K562 (cell line): Measurements from ENCODE around the gene CCDC148. TPM values are rescaled to one million over a fixed set of nuclear protein-coding genes. Genes with fewer than 3 reads are reported as not detected.
A peak's percentile ranks its signal among the peaks of the same experiment; 100 is the strongest.

Experiments used
- BDP1 ChIP-seq: IDR thresholded peaks from 3 replicates; pipeline ENCODE4 v1.6.1; 2011; ENCODE audit not compliant: insufficient read length, insufficient read depth
- DACH1 ChIP-seq: fragments of 450-650 bp; IDR thresholded peaks from 2 replicates; pipeline ENCODE4 v1.6.1; 2018; ENCODE audit not compliant: partially characterized antibody
- DMBX1 ChIP-seq: fragments of 250-450 bp; sonication (Bioruptor Pico); IDR thresholded peaks from 2 replicates; pipeline ENCODE4 v1.8.0; 2022; ENCODE audit warnings: inconsistent platforms, mild to moderate bottlenecking, moderate library complexity, borderline replicate concordance
- DPF2 ChIP-seq: fragments of 450-650 bp; IDR thresholded peaks from 2 replicates; pipeline ENCODE4 v1.6.1; 2016
- ETV1 ChIP-seq: fragments of 450-650 bp; conservative IDR thresholded peaks from 2 replicates; pipeline ENCODE4 v1.6.1; 2016; ENCODE audit warnings: missing genetic modification characterization, control low read depth, low read depth, missing compliant biosample characterization
- MIER1 ChIP-seq: fragments of 450-650 bp; IDR thresholded peaks from 2 replicates; pipeline ENCODE4 v1.6.1; 2016; ENCODE audit warnings: antibody characterized with exemption, mild to moderate bottlenecking, low read depth
- NEUROD1 ChIP-seq: fragments of 150-350 bp; IDR thresholded peaks from 2 replicates; pipeline ENCODE4 v1.6.1; 2014; ENCODE audit warnings: borderline replicate concordance, low read length, low read depth; ENCODE audit not compliant: partially characterized antibody
- NR2C2 ChIP-seq, 2 experiments: fragments of 200-800 bp in 1 of 2; sonication (Bioruptor generic) in 1 of 2; sonication (generic) in 1 of 2; formaldehyde crosslinking in 1 of 2; IDR thresholded peaks; 2 replicates each; pipeline versions ENCODE4 v1.6.1 to v1.8.0; 2016 to 2022; ENCODE audit warnings: mild to moderate bottlenecking in 1 of 2, missing compliant biosample characterization in 1 of 2, missing genetic modification characterization in 1 of 2, missing genetic modification reagents in 1 of 2
- RBBP5 ChIP-seq: fragments of 200-600 bp; sonication (generic); IDR thresholded peaks from 2 replicates; pipeline ENCODE4 v1.6.1; 2012; ENCODE audit warnings: borderline replicate concordance, mild to moderate bottlenecking, low read length, control low read depth, inconsistent platforms; ENCODE audit not compliant: insufficient read depth, poor library complexity, severe bottlenecking
- SMARCA4 ChIP-seq: fragments of 450-650 bp; IDR thresholded peaks from 2 replicates; pipeline ENCODE4 v1.6.1; 2016
- TCFL5 ChIP-seq: fragments of 250-450 bp; sonication (Bioruptor Pico); conservative IDR thresholded peaks from 2 replicates; pipeline ENCODE4 v1.6.1; 2021; ENCODE audit warnings: mild to moderate bottlenecking, moderate library complexity, matching md5 sums
- ZNF239 ChIP-seq: fragments of 250-450 bp; sonication (Bioruptor Pico); IDR thresholded peaks from 2 replicates; pipeline ENCODE4 v1.4.0; 2020; ENCODE audit warnings: mild to moderate bottlenecking
- ZNF384 ChIP-seq: IDR thresholded peaks from 2 replicates; pipeline ENCODE4 v1.6.1; 2012; ENCODE audit warnings: low read depth, low read length, improper control_type of control experiment
- ZNF561 ChIP-seq: fragments of 450-650 bp; formaldehyde crosslinking; conservative IDR thresholded peaks from 2 replicates; pipeline ENCODE4 v1.4.0; 2020; ENCODE audit warnings: mild to moderate bottlenecking, moderate library complexity
- ZNF696 ChIP-seq: fragments of 250-450 bp; sonication (Bioruptor Pico); conservative IDR thresholded peaks from 2 replicates; pipeline ENCODE4 v1.4.0; 2020; ENCODE audit warnings: mild to moderate bottlenecking, moderate library complexity
- ZNF778 ChIP-seq: fragments of 450-650 bp; formaldehyde crosslinking; IDR thresholded peaks from 2 replicates; pipeline ENCODE4 v1.4.0; 2020; ENCODE audit warnings: mild to moderate bottlenecking, moderate library complexity
- polyA plus RNA-seq, 8 experiments: library from polyadenylated mRNA; depleted of rRNA in 4 of 8; stranded (reverse) in 5 of 8; unstranded in 3 of 8; fragments of >200 nt; fragmentation: Nextera tagmentation in 2 of 8; fragmentation: Illumina TruSeq in 1 of 8; extraction: Ambion mirVana in 2 of 8; extraction: Trizol in 1 of 8; gene quantifications; 2 replicates each; pipeline versions ENCODE4 v1.2.1 to v1.2.3, GENCODE V29; 2011 to 2014; ENCODE audit warnings: inconsistent platforms in 1 of 8, missing spikeins in 1 of 8
- total RNA-seq, 7 experiments: library from RNA; depleted of rRNA in 6 of 7; stranded (reverse); fragments of >200 nt in 6 of 7; fragmentation: Illumina TruSeq in 2 of 7; extraction: Trizol in 2 of 7; gene quantifications; 2 replicates each; pipeline versions ENCODE4 v1.2.1 to v1.2.3, GENCODE V29; 2011 to 2021; ENCODE audit warnings: low replicate concordance in 1 of 7
- TF ChIP-seq, protein P1 (sequence below): fragments of 200-800 bp; sonication (Bioruptor generic); IDR thresholded peaks from 2 replicates; pipeline ENCODE4 v1.6.1; 2017; ENCODE audit warnings: missing genetic modification characterization, missing compliant biosample characterization
- TF ChIP-seq, protein P2 (sequence below): fragments of 250-450 bp; sonication (Bioruptor Pico); IDR thresholded peaks from 2 replicates; pipeline ENCODE4 v1.8.0; 2022; ENCODE audit warnings: inconsistent platforms, mild to moderate bottlenecking, moderate library complexity, borderline replicate concordance
- TF ChIP-seq, protein P3 (sequence below): fragments of 450-650 bp; formaldehyde crosslinking; IDR thresholded peaks from 2 replicates; pipeline ENCODE4 v1.4.0; 2022; ENCODE audit warnings: missing genetic modification characterization
- TF ChIP-seq, protein P4 (sequence below): sonication (generic); formaldehyde crosslinking; IDR thresholded peaks from 2 replicates; pipeline ENCODE4 v1.8.0; 2022; ENCODE audit warnings: mild to moderate bottlenecking, missing genetic modification reagents, borderline replicate concordance
- TF ChIP-seq, protein P5 (sequence below): fragments of 250-450 bp; sonication (Bioruptor Pico); IDR thresholded peaks from 2 replicates; pipeline ENCODE4 v1.8.0; 2021; ENCODE audit warnings: borderline replicate concordance, mild to moderate bottlenecking, moderate library complexity; ENCODE audit not compliant: poor library complexity, severe bottlenecking

CCDC148 gene
- total and polyA plus RNA-seq, 9 of the 15 experiments (the other 6 are each of a cell fraction or from before 2014, with no cell fraction given), result 0.10 to 1.4 (median 0.65) TPM

DNA sequence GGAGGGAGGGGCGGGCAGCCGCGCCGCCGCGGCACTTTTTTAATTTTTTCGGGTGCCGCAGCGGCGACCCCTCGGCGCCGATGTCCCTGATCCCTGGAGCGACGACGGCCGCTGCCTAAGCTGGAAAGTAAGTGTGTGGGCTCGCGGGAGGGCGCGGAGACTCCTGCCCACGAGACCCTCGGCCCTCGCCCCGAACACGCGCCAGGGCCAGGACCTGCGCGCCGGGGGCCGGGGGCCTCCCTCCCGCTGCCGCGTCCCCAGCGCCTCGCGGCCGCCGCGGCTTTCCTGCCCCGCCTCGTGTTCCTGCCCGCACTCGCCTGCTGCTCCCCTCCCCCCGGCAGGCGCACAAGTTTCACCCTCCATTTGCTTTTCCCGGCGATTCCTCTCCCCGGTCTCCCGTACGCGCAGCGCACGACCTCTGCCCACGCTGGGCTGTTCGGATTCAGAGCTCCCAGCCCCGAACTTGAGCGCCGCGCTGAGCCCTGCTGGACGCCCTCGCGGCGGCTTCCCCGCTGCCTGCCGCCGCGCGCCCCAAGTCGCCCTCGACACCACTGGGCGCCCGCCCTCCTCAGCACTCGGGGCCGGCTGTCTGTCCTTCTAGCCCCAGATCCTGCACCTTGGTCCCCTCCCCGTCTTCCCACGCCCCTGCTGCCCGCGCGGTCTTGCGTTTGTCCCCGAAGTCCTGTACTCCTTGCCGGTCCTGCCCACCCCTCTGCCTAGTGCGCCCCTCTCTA, 706 bp upstream of the CCDC148 start (continued):
- TF ChIP-seq, protein P1, sequence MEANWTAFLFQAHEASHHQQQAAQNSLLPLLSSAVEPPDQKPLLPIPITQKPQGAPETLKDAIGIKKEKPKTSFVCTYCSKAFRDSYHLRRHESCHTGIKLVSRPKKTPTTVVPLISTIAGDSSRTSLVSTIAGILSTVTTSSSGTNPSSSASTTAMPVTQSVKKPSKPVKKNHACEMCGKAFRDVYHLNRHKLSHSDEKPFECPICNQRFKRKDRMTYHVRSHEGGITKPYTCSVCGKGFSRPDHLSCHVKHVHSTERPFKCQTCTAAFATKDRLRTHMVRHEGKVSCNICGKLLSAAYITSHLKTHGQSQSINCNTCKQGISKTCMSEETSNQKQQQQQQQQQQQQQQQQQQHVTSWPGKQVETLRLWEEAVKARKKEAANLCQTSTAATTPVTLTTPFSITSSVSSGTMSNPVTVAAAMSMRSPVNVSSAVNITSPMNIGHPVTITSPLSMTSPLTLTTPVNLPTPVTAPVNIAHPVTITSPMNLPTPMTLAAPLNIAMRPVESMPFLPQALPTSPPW (CRISPR knock-in tag), result peak; percentile 77; the same call in 1 of the 2 replicates
- TF ChIP-seq, protein P2, sequence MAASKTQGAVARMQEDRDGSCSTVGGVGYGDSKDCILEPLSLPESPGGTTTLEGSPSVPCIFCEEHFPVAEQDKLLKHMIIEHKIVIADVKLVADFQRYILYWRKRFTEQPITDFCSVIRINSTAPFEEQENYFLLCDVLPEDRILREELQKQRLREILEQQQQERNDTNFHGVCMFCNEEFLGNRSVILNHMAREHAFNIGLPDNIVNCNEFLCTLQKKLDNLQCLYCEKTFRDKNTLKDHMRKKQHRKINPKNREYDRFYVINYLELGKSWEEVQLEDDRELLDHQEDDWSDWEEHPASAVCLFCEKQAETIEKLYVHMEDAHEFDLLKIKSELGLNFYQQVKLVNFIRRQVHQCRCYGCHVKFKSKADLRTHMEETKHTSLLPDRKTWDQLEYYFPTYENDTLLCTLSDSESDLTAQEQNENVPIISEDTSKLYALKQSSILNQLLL, result no peak
- TF ChIP-seq MIER1, result no peak
- no peak for TF ChIP-seq ZNF561 (CRISPR knock-in tag)
- no peak for TF ChIP-seq TCFL5 (CRISPR knock-in tag)
- TF ChIP-seq ZNF696 (CRISPR knock-in tag), result no peak
- TF ChIP-seq NR2C2 (CRISPR knock-in tag; IDR thresholded peaks at IDR 0.05), result peak; percentile 57
- TF ChIP-seq NR2C2 (tag; IDR thresholded peaks at IDR 0.05), result no peak
- TF ChIP-seq, protein P3, sequence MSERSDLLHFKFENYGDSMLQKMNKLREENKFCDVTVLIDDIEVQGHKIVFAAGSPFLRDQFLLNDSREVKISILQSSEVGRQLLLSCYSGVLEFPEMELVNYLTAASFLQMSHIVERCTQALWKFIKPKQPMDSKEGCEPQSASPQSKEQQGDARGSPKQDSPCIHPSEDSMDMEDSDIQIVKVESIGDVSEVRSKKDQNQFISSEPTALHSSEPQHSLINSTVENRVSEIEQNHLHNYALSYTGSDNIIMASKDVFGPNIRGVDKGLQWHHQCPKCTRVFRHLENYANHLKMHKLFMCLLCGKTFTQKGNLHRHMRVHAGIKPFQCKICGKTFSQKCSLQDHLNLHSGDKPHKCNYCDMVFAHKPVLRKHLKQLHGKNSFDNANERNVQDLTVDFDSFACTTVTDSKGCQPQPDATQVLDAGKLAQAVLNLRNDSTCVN (CRISPR knock-in tag), result peak; percentile 83
- no peak for TF ChIP-seq NEUROD1
- no peak for TF ChIP-seq DMBX1 (CRISPR knock-in tag)
- no peak for TF ChIP-seq ZNF778 (CRISPR knock-in tag)
- TF ChIP-seq DACH1, result peak; percentile 6
- TF ChIP-seq DPF2, result peak; percentile 35; the same call in 1 of the 2 replicates
- TF ChIP-seq BDP1, result no peak
- TF ChIP-seq ZNF239, result no peak
- TF ChIP-seq, protein P4, sequence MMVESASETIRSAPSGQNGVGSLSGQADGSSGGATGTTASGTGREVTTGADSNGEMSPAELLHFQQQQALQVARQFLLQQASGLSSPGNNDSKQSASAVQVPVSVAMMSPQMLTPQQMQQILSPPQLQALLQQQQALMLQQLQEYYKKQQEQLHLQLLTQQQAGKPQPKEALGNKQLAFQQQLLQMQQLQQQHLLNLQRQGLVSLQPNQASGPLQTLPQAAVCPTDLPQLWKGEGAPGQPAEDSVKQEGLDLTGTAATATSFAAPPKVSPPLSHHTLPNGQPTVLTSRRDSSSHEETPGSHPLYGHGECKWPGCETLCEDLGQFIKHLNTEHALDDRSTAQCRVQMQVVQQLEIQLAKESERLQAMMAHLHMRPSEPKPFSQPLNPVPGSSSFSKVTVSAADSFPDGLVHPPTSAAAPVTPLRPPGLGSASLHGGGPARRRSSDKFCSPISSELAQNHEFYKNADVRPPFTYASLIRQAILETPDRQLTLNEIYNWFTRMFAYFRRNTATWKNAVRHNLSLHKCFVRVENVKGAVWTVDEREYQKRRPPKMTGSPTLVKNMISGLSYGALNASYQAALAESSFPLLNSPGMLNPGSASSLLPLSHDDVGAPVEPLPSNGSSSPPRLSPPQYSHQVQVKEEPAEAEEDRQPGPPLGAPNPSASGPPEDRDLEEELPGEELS (CRISPR knock-in tag), result peak; percentile 61; the same call in 1 of the 2 replicates
- TF ChIP-seq SMARCA4, result peak; percentile 27; the same call in 1 of the 2 replicates
- TF ChIP-seq RBBP5, result peak; percentile 97
- 0 out of 2 replicates have a peak, but pooled peaks have one; percentile 11 for TF ChIP-seq ZNF384
- no peak for TF ChIP-seq ETV1 (tag)
- TF ChIP-seq, protein P5, sequence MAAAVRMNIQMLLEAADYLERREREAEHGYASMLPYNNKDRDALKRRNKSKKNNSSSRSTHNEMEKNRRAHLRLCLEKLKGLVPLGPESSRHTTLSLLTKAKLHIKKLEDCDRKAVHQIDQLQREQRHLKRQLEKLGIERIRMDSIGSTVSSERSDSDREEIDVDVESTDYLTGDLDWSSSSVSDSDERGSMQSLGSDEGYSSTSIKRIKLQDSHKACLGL (CRISPR knock-in tag), result no peak
